ENCODE results near the gene BLOC1S5. TPM values are rescaled to one million over a fixed set of nuclear protein-coding genes. Genes with fewer than 3 reads are reported as not detected.

Gene BLOC1S5
- total RNA-seq, 1 experiment from 2014 or later, result 11.2 TPM

DNA sequence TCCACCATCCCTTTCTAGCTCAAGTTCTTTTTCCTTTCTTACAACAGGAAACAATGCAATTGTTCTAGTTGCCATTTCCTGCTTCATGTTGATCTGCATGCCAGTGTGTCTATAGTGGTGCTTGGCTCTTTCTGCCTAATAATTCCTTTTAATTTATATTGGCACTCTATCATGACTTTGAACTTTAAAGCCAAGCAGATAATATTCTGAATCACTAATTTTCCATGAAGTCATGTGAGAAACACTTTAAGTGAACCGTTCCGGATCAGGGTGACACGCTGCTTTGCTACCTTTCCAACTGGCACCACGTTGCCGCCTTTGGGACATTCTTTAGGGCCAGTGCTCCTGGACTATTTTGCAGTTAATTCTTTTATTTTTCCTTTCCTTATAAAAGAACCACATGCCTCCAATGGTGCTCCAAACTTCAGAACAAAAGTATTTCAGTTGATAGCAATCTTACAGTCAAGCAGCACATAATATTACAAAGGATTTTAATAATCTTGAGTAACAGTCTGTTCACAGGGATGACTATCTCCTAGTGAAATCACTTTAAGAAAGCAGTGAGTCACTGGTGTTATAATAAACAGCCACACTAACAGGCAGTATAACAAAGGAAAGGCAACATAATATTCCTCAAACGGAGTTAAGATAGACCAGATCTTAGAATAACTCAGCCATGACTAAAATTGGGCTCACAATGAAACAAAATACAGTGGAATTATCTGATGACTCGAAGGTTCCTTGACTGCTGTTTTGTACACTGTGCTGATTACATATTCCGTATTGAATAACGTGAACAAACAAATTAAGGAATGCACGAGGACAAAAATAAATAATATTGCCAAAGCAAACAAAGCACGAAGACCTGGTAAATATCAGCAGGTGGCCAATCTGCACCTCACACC lies 19.0 kb upstream of the BLOC1S5 start:
- no peak for DNase-seq (ENCODE audit: extremely low read depth, low read depth)

DNA sequence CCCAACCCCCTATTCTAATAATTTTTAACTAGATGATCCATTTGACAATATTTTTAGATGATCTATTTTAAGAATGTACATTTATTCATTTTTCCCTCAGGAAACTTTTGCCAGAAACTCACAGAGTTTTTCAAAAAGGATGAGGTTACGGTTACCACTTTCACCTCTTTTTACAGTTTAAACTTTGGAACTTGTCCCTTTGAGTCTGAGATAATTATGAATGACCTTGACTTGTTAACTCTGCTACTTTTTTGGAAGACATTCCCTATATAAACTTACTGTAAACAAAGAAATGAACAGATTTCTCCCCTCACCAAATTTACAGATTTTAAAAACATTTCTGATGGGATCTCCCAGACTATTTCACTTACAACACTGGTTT lies 18.4 kb upstream of the BLOC1S5 start:
- no peak for DNase-seq (ENCODE audit: extremely low read depth, low read depth)

DNA sequence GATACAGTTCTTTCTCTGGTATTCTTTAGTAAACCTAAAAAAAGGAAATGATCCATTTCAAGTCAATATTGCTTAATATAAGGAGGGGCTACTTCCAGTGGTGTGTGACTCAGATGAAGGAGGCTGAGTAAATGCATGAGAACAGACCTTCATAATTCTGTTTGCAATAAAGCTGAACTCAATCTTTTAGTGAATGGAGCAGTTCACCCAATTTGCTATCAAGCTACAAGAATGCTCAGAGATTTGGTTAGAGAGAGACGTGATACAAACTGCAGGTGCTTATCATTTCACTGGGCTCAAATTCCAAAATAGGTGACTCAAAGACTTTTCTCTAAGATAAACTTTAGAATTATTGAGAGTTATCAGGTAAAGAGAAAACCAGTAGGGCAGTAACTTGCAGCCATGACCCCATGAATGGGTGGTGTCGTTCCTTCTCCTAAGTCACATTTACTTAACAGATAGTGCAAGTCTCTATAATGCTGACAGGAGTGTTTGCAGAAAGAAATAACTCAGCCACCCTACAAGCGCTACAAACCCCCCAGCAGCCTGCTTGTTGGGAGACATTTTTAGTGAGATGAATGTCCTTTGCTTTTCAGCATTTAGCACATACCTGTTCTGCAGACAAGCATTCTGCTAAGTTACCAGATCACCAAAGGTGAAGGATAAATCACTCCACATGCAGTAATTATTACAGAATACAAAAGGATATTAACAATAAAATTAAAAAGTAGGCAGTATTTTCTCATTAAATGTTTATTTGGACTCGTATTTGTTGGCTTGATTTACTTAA lies 16.4 kb upstream of the BLOC1S5 start:
- no peak for DNase-seq (ENCODE audit: extremely low read depth, low read depth)

DNA sequence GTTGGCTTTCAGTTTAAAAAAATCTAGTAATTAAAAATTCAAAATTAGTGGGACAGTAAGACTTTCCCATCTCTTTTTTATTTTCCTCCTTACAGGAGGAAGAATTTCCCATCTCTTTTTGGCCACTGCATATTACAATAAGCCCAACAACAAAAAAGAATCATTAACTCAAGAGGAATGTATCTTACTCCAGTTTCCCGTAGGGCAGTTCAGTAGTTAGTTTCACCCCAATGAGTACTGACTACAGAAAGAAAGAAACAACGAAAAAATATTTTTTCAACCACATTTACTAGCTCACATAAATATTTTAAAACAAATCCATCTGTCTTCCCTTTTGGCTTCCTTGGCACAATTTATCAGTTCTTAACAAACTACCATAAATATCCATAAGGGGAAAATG lies 14.9 kb upstream of the BLOC1S5 start:
- DNase-seq (ENCODE audit: extremely low read depth, low read depth), result no peak

DNA sequence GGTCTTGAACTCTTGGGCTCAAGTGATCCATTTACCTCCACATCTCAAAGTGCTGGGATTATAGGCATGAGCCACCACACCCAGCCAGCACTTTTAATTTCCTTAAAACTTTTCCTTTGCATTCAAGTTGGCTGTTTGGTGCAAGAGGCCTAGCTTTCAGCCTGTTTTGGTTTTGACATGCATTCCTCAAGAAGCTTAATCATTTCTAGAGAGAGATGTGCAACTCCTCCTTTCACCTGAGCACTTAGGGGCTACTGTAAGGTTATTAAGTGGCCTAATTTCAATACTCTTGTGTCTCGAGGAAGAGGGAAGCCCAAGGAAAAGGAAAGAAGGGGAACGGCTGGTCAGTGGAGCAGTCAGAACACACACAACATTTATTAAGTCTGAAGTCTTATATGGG lies 13.8 kb upstream of the BLOC1S5 start:
- no peak for DNase-seq (ENCODE audit: extremely low read depth, low read depth)

DNA sequence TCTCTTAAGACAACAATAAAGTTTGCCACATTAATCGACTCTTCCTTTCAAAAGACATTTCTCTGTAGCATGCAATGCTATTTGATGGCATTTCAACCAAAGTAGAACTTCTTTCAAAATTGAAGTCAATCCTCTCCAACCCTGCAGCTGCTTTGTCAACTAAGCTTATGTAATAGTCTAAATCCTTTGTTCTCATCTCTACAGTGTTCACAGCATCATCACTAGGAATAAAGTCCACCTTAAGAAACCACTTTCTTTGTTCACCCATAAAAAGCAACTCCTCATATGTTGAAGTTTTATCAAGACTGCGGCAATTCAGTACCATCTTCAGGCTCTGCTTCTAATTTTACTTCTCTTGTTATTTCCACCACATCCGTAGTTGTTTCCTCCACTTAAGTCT lies 11.5 kb upstream of the BLOC1S5 start:
- no peak for DNase-seq (ENCODE audit: extremely low read depth, low read depth)

DNA sequence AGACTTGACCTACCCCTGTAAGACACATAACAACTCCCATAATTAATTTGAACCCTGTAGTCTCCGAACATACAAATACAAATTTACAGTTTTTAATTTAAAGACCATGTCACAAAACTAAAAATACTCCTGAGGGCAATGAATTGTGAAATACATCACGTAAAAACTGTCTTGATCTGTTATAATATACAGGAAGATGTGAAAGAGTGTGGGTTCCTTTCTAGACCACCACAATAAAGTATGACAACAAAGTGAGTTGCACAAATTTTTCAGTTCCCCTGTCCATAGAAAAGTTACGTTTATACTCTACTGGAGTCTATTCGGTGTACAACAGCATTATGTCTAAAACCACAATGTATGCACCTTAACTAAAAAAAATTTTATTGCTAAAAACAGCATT lies 11.0 kb upstream of the BLOC1S5 start:
- no peak for DNase-seq (ENCODE audit: extremely low read depth, low read depth)

DNA sequence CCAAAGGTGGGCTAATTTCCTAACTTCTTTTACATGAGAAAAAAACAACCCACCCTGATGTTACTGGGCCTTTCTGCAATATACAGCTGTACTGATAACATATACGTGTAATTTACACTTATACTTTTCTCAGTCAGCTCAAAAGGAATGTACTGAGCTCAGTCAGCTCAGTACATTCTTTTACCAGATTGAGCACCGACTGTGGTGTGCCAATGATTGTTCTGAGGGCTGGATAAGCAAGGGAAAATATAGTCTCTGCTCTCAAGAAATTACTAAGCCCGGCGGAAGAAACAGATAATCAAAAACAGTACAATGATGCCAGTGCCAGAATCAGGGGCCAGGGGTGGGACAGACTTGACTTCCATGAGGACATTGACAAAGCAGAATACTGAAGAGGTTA lies 10.0 kb upstream of the BLOC1S5 start:
- no peak for DNase-seq (ENCODE audit: extremely low read depth, low read depth)

DNA sequence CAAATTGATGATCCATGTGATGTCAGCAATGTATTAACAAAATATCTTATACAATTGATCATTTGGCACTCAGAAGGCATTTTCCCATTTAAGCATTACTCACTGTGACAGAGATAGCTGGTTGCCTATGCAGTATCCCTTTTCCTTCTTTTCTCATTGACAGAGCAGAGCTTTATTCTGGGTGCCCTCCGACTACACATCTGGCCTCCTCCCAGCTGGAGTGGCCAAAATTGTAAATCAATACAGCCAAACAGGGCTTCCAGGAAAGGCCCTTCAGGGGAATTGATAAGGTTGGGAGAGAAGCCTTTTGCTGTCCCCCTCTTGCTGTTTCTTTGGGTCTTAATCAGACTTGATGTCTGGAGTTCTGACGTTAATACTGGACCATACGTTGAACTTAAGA lies 9.6 kb upstream of the BLOC1S5 start:
- no peak for DNase-seq (ENCODE audit: extremely low read depth, low read depth)

DNA sequence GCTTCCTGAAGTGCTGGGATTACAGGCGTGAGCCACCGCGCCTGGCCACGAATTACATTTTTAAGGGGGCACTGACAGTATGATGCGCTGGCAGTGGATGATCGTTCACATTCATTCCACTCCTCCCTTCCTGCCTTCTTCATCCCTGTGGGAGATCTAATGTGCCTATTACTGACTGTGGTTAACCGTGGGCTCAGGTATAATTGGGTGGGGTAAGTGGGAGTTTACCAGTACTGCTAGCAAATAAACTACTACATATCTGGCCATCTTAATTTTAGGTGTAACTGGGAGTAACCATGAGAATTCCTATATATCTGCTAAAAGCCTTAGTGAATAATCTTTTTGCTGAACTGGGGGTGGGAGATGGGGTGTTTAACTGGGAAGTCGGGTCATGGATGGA lies 6.5 kb upstream of the BLOC1S5 start:
- no peak for DNase-seq (ENCODE audit: extremely low read depth, low read depth)

DNA sequence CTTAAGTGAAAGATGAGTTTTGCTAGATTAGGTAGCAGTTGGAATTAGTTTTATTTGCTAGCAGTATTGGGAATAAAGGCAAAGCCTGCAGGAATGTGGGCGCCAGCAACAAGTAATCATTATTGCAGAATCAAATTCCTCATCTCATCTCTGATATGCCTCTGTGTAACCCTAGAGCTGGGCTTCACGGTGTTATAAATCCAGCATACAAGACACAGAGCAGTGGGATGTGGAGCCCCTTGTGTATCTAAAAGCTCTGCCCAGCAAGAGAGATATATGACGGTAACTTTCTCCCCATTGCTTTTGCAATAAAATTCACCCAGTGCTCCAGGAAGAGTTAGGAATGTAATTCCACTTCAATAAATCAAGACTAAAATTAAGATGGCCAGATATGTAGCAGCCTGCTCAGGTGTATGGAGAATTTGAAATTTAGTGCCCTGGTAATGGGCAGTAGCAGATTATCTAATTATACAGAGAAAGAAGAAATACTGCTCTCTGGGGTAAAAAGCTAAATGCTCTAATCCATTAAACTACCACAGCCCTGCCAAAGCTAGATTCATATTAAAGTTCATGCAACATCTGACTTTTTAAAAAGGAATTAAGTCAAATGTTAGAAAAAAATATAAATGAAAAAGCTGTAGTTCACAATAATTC lies 5.6 kb upstream of the BLOC1S5 start:
- DNase-seq (ENCODE audit: extremely low read depth, low read depth), result no peak

DNA sequence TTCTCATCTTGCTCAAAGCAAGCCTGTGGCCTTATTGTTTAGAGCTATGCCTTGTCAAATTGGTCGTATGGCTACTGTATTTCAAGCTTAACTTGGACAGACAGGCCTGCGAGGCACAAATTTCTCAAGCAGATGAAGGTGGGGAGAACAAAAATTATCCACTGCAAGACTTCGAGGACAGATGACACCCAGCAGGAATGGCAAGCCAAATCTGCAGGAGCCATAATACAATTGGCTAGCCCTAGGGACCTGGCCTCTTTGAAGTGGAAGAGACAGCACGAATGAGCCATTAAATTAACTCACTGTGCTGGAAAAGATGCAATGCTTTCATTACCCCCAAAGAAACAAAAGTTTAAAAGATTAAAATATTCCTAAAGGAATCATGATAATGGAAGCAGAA lies 5.0 kb upstream of the BLOC1S5 start:
- no peak for DNase-seq (ENCODE audit: extremely low read depth, low read depth)

DNA sequence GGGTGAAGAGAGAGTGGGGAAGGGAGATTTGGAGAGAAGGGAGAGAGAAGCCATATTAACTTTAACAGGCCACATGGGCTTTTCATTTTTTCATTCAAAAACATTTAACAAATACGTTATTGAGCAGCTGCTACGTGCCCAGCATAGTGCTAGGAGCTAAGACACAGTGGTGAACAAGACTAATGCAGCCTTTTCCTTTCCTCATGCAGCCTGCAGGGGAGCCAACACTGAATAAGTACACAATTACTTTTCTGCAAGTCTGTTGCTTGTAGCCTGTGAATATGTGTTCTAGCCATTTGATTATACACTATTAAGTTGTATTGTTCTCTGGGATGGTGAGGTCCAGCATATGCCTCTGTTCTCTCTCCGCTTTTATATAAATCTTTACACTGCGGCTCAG lies 1.9 kb upstream of the BLOC1S5 start:
- DNase-seq (ENCODE audit: extremely low read depth, low read depth), result no peak

DNA sequence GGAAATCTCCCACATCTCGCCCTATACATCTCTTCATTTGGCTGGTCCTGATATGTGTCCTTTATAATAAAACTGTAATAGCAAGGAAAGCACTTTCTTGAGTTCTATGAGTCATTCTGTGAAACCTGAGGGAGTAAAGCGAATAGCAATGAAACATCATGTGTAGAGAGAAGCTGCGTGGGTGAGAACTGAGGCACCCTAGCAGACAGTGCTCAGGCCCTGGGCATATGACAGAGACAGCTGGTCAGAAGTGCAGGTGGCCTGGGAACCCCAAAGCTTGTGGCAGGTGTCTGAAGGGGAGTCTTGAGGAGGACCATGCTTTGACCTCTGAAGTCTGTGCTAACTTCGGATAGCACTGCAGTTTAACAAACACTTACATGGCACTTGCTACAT lies 1.3 kb upstream of the BLOC1S5 start:
- DNase-seq (ENCODE audit: extremely low read depth, low read depth), result no peak

DNA sequence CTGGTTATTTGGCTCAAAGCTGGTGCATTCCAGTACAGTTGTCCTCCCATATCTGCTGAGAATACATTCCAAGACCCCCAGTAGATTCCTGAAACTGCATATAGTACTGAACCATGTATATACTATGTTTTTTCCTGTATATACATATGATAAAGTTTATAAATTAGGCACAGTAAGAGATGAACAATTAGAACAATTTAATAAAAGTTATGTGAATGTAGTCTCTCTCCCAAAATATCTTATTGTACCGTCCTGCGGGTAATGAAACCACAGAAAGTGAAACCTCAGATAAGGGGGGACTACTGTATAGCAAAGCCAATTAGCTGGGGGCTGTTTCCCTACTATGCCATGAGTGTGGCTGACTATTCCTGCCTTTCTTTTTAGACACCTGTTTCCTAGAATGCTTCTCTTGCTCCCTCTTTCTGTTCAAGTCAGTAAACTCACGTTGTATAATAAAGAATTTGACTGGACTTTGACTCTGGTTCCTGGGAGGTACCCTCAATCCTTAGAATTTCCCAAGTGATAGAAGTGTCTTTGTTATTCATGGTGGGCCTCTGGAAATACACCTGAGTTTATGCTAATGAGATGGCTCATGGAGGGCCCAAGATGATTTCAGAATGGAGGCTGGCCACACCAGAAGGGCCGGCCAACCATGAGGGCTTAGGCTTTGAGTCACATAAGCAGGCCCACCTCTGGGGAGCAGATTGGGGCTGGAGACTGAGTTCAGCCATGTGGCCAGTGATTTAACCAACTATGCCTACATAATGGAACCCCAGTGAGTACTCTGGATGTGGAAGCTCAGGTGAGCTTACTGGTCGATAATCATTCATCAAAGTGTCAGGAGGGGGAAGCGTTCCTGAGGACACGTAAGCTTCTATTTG lies 689 bp upstream of the BLOC1S5 start:
- DNase-seq (ENCODE audit: extremely low read depth, low read depth), result no peak

DNA sequence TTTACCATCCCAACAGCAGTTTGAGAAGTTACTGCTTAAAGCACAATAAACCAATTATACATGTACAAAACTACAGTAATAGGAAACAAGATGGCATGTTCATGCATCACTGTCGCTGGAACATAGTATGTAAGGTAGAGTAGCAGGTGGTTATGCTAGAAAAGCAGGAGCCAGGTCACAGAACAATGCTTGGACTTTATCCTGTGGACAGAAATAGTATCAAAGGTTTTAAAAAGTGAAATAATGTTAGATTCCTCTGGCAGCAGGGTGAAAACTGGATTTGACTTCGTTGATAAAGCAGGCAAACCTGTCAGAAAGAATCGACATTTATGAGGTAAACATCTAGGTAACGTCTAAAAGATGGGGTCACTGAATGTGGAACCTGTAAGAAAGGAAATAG lies 2.5 kb downstream of the BLOC1S5 start:
- no peak for DNase-seq (ENCODE audit: extremely low read depth, low read depth)

DNA sequence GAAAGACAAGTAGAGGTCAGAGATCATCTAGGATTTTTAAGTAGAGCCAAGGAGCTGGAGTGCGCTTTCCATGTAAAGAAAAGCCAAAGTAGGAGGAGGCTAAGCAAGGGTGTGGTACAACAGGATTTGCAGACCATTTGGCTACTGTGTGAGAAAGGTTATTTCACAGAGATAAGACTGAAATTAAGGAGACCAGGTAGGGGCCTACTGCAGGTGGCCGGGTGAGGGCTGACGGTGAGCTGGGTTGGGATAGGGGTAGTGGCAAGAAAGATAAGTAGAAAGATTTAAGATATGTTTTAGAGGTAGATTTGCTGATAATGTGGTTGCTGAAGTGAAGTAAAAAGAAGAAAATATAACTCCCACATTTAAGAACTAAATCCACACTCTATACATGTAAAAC lies 3.8 kb downstream of the BLOC1S5 start:
- DNase-seq (ENCODE audit: extremely low read depth, low read depth), result no peak

DNA sequence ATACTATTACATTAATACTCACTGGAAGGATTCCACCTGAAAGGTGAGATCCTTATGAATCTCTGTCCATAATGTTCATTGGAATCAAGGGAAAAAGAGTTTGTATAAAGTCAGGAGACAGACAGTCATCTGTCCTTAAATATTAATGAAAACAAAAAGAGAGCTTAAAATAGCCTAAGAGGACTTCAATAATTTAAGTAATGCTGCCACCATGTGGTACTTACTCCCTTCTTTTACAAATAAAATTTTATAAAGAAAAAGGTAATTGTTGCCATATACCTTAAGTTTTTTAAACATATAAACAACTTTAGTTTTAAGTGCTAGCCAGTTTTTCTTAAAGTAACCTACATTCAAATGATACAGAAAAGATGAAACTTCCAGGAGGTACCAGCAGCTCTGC lies 5.1 kb downstream of the BLOC1S5 start:
- no peak for DNase-seq (ENCODE audit: extremely low read depth, low read depth)

DNA sequence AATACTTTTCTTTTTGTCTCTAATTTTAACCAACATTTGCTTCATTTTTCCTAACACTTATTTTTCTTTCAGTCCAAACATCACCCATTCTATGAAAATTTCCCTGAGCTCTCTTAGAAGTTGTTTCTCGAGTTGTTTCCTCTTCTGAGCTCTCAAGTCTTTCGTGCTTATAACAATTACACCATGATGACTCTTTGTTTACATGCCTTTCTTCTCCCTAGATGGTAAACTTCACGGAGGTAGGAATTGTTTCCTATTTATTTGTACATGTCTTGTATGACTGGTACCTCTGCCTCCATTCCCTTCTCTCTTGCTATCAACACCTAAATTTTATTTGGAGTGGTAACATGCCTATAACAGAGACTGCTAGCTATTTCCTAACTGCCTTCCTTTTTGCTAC lies 6.4 kb downstream of the BLOC1S5 start:
- no peak for DNase-seq (ENCODE audit: extremely low read depth, low read depth)

DNA sequence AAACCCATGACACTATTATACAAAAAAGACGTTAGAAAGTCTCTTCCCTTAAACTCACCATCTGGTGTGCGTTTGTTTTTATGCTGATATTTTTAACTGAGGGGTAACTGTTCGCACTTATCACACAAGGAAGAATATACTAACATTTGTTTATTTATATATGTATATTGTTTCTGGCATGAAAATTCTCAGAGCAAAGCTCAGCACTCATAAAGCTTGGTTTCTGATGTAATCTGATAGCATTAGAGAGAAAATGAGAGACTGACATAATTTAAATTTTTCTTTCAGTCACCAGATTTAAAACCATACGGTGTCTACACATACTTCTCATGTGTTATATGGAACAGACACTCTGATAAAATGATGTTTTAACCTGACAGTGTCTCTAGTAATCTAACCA lies 6.9 kb downstream of the BLOC1S5 start:
- DNase-seq (ENCODE audit: extremely low read depth, low read depth), result no peak

DNA sequence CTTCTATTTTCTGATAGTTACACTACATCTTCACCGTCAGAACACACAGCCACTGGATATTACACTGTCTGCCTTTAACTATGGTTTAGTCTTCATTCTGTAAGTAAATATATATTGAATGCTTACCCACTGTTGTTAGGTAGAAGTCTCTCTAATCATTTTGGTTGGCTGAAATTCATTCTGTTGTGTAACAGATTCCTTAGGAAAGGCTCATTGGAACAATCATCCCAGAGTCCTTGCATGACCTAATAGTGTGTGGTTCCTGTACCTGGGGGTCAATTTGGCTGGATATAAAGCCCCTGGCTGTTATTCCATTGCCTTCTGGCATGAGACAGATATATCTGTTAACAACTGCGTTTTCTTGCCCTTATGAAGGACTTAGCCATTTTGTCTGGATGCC lies 9.9 kb downstream of the BLOC1S5 start:
- no peak for DNase-seq (ENCODE audit: extremely low read depth, low read depth)

Measured in NCI-H460 (cell line).